GM12878 (cell line): ENCODE data around the gene TGFB1. TPM values are rescaled to one million over a fixed set of nuclear protein-coding genes. Genes with fewer than 3 reads are reported as not detected.

Experiments
- ATAC-seq: fragments of 200-7000 bp; cut with Tn5 transposase; 3 replicates; pipeline ENCODE4 v1.9.1; 2020; ENCODE audit warnings: mild to moderate bottlenecking, moderate library complexity
- BruUV-seq: library from RNA; stranded (reverse); fragments of 400-500 nt; replicated peaks from 2 replicates; lab custom pipeline; 2021; lab: Mats Ljungman, UMichigan
- CTCF ChIA-PET: fragments of 300-600 bp; sonication (Branson Sonifier 250); formaldehyde crosslinking; extraction: SDS; loops from one replicate; lab custom pipeline; 2021; ENCODE audit warnings: inconsistent platforms; lab: Yijun Ruan, JAX
- POLR2A ChIA-PET: fragments of 350-600 bp; formaldehyde crosslinking; extraction: SDS; loops from one replicate; lab custom pipeline; 2021; ENCODE audit warnings: inconsistent platforms; lab: Charles Lee
- RAD21 ChIA-PET: fragments of 300-600 bp; sonication (Branson Sonifier 250); formaldehyde crosslinking; loops from one replicate; lab custom pipeline; 2023; ENCODE audit warnings: antibody characterized with exemption; ENCODE audit not compliant: unreplicated experiment; lab: Charles Lee
- SMC1A ChIA-PET: fragments of 300-600 bp; sonication (Branson Sonifier 250); formaldehyde crosslinking; loops from one replicate; lab custom pipeline; 2023; ENCODE audit not compliant: unreplicated experiment, uncharacterized antibody; lab: Charles Lee
- DNase-seq: peaks from one replicate; pipeline ENCODE4 v3.0.0-alpha.2; 2011; ENCODE audit warnings: low read depth, low spot score
- FAIRE-seq: peaks from 3 replicates; lab custom pipeline; 2011; peaks lifted over from hg19 to GRCh38; lab: Jason Lieb, UNC
- H2AFZ ChIP-seq: 2 replicates; pipeline ENCODE4 v1.6.0; 2011; ENCODE audit warnings: low read depth, low read length, control low read depth; ENCODE audit not compliant: control insufficient read depth
- H3K27ac ChIP-seq: 2 replicates; pipeline ENCODE4 v1.5.1; 2011; ENCODE audit warnings: control low read depth; ENCODE audit not compliant: control insufficient read depth, insufficient read depth
- H3K27me3 ChIP-seq, 2 experiments: replicated peaks in 1 of 2; 2 replicates each; pipeline versions ENCODE4 v1.6.0 to v1.6.1; 2011; ENCODE audit warnings: low read length in 1 of 2; ENCODE audit not compliant: control insufficient read depth in 2 of 2, insufficient read depth in 2 of 2
- H3K36me3 ChIP-seq, 2 experiments: 2 replicates each; pipeline ENCODE4 v1.5.1; 2011; ENCODE audit warnings: low read length in 1 of 2; ENCODE audit not compliant: control insufficient read depth in 2 of 2, insufficient read depth in 2 of 2
- H3K4me1 ChIP-seq: 2 replicates; pipeline ENCODE4 v1.6.1; 2011; ENCODE audit warnings: mild to moderate bottlenecking, low read length, moderate library complexity, mixed read lengths; ENCODE audit not compliant: control insufficient read depth, insufficient read depth
- H3K4me2 ChIP-seq: 2 replicates; pipeline ENCODE4 v1.6.0; 2011; ENCODE audit warnings: control low read depth; ENCODE audit not compliant: control insufficient read depth, insufficient read depth
- H3K4me3 ChIP-seq: fragments of 200-600 bp; sonication (generic); 2 replicates; pipeline ENCODE4 v1.5.1; 2016
- H3K79me2 ChIP-seq: 2 replicates; pipeline ENCODE4 v1.6.0; 2011; ENCODE audit warnings: low read length; ENCODE audit not compliant: control insufficient read depth, insufficient read depth
- H3K9ac ChIP-seq: 2 replicates; pipeline ENCODE4 v1.8.0; 2011; ENCODE audit warnings: low read length, control low read depth, mixed read lengths; ENCODE audit not compliant: control insufficient read depth, insufficient read depth
- H3K9me3 ChIP-seq: replicated peaks from 3 replicates; pipeline ENCODE4 v1.5.1; 2011; ENCODE audit warnings: mild to moderate bottlenecking, low read length; ENCODE audit not compliant: control insufficient read depth, insufficient read depth
- H4K20me1 ChIP-seq: 2 replicates; pipeline ENCODE4 v1.6.0; 2011; ENCODE audit not compliant: control insufficient read depth, insufficient read depth
- BCL3 ChIP-seq: IDR thresholded peaks from 2 replicates; pipeline ENCODE4 v1.6.1; 2011; ENCODE audit warnings: borderline replicate concordance, low read depth, mild to moderate bottlenecking, moderate library complexity, low read length; ENCODE audit not compliant: insufficient read depth, poor library complexity, severe bottlenecking
- CEBPB ChIP-seq, 2 experiments: fragments of 150-350 bp in 1 of 2; IDR thresholded peaks; 2 replicates each; pipeline ENCODE4 v1.6.1; 2012 to 2014; ENCODE audit warnings: low read depth in 2 of 2, low read length in 2 of 2, borderline replicate concordance in 1 of 2, inconsistent platforms in 1 of 2
- IKZF2 ChIP-seq, 2 experiments: fragments of 450-650 bp; IDR thresholded peaks; 2 replicates each; pipeline ENCODE4 v1.6.1; 2017; ENCODE audit warnings: mild to moderate bottlenecking in 2 of 2, moderate library complexity in 2 of 2
- NBN ChIP-seq: fragments of 450-650 bp; IDR thresholded peaks from 2 replicates; pipeline ENCODE4 v1.6.1; 2016
- NKRF ChIP-seq: fragments of 450-650 bp; conservative IDR thresholded peaks from 2 replicates; pipeline ENCODE4 v1.6.1; 2017; ENCODE audit warnings: mild to moderate bottlenecking, moderate library complexity
- PKNOX1 ChIP-seq: fragments of 450-650 bp; IDR thresholded peaks from 2 replicates; pipeline ENCODE4 v1.6.1; 2016; ENCODE audit warnings: mild to moderate bottlenecking
- SUPT20H ChIP-seq: IDR thresholded peaks from 2 replicates; pipeline ENCODE4 v1.6.1; 2011; ENCODE audit warnings: low read depth, mild to moderate bottlenecking, low read length, moderate library complexity, borderline replicate concordance; ENCODE audit not compliant: control insufficient read depth
- YY1 ChIP-seq: IDR thresholded peaks from 2 replicates; pipeline ENCODE4 v1.6.1; 2011; ENCODE audit warnings: low read depth, mild to moderate bottlenecking, low read length
- ZNF384 ChIP-seq: IDR thresholded peaks from 2 replicates; pipeline ENCODE4 v1.6.1; 2012; ENCODE audit warnings: low read depth, mild to moderate bottlenecking, low read length, improper control_type of control experiment, borderline replicate concordance
- WGBS: methylation state at CpG from one replicate; pipeline ENCODE4 v1.1.6; 2016; ENCODE audit warnings: low lambda C conversion rate; ENCODE audit not compliant: insufficient replicate concordance, insufficient coverage; ENCODE audit errors: missing lambda C conversion rate; 5-methylcytosine and 5-hydroxymethylcytosine counted together
- in situ Hi-C: fragments of 300-500 bp; cut with MboI; formaldehyde crosslinking; loops from 9 replicates; pipeline ENCODE4 v1.14.3; 2018; ENCODE audit warnings: mixed read lengths
- intact Hi-C: fragments of 100-400 bp; cut with micrococcal nuclease; formaldehyde crosslinking; loops from one replicate; pipeline ENCODE4 v1.14.2; 2022; ENCODE audit not compliant: unreplicated experiment
- polyA plus RNA-seq, 11 experiments: library from polyadenylated mRNA; depleted of rRNA in 4 of 11; unstranded in 6 of 11; stranded (reverse) in 5 of 11; fragments of >200 nt; fragmentation: Nextera tagmentation in 4 of 11; fragmentation: Illumina TruSeq in 1 of 11; extraction: Ambion mirVana in 4 of 11; extraction: Trizol in 1 of 11; gene quantifications; 1 replicate in 1 of 11; 2 replicates in 10 of 11; pipeline versions ENCODE4 v1.2.1 to v1.2.3, GENCODE V29; 2011 to 2016; ENCODE audit warnings: inconsistent platforms in 2 of 11, missing spikeins in 2 of 11, low read depth in 1 of 11
- total RNA-seq, 4 experiments: library from RNA; depleted of rRNA in 3 of 4; stranded (reverse); fragments of >200 nt in 3 of 4; fragmentation: Illumina TruSeq in 1 of 4; extraction: Trizol in 1 of 4; gene quantifications; 2 replicates each; pipeline versions ENCODE4 v1.2.1 to v1.2.3, GENCODE V29; 2013 to 2021

Gene TGFB1
- total and polyA plus RNA-seq, 10 of the 15 experiments (the other 5 are each of a cell fraction or from before 2014, with no cell fraction given): 0.23 to 120 (median 10.9) TPM

- Histone ChIP-seq H3K9ac (peak overlapping the region; percentile 11; the same call in 1 of the 2 replicates), H2AFZ (no peak overlapping the region), H3K9me3 (no peaks in the 10 kb centered on the region), H3K4me2 (peak overlapping the region; percentile 21; the same call in 1 of the 2 replicates), H3K27me3 (no peaks in the 10 kb centered on the region), H3K27ac (no peak overlapping the region), H4K20me1 (no peaks in the 10 kb centered on the region), H3K4me1 (peaks cover 9% of the 10 kb centered on the region), H3K36me3 (no peaks in the 10 kb centered on the region; a peak in 1 of 4 replicates), H3K79me2 (peaks cover 40% of the 10 kb centered on the region), H3K4me3 (no peak overlapping the region; the same call in 1 of the 2 replicates)
- TF ChIP-seq CEBPB (IDR thresholded peaks at IDR 0.05; ENCODE audit: borderline replicate concordance in 1 of 2, low read depth in 2 of 2, low read length in 2 of 2) (no peak), ZNF384 (no peak), YY1 (no peak), SUPT20H (no peak), NKRF (no peak), PKNOX1 (peak; percentile 72), NBN (peak; percentile 2; the same call in 1 of the 2 replicates), IKZF2 (IDR thresholded peaks at IDR 0.05) (0 out of 4 replicates have a peak, but pooled peaks of 1 of the 2 experiments have one; percentile 3), BCL3 (no peak)
- ChIA-PET CTCF (interaction anchor here (1.0 to 6.4 kb wide), 3 partner anchors 10 to 150 kb away, joined by 3 to 91 read pairs (median 3); partner anchors contain the start of gene B9D2), POLR2A (no interaction called here), SMC1A (interaction anchor here (0.6 to 1.5 kb wide), 2 partner anchors 9 to 784 kb away, joined by 3 to 5 read pairs; partner anchors contain the start of gene B9D2), RAD21 (no interaction called here)
- DNase-seq: no peak
- FAIRE-seq: no peak
- in situ Hi-C loops (no loop called here), intact Hi-C loops (loop anchor here (5.0 kb wide), 3 partner anchors 42 to 183 kb away; partner anchors contain the start of gene CCDC97)
- 89% methylated on average over 23 of the region's 23 CpGs for WGBS
- BruUV-seq: no TSS peak
- ATAC-seq: no peak
Observed at GRCh38 chr19:41354343-41354953, 726 bp upstream of the TGFB1 start.
